A673 (cell line): ENCODE data around the gene RNU1-4.
"Not testable (repeated sequence)": the region's sequence is repeated elsewhere in the genome, so short reads cannot be mapped to it uniquely, and the experiment has no call there.

Experiments
- EZH2 ChIP-seq: fragments of 200-600 bp; sonication (generic); IDR thresholded peaks from 2 replicates; pipeline ENCODE4 v1.6.1; 2017; ENCODE audit warnings: borderline replicate concordance, low read depth, mild to moderate bottlenecking, mixed read lengths, antibody characterized with exemption, low read length; ENCODE audit not compliant: poor library complexity, severe bottlenecking
- TF ChIP-seq, protein P1 (sequence below): fragments of 300-800, 200-600 bp; sonication (generic); conservative IDR thresholded peaks from 2 replicates; pipeline ENCODE4 v1.5.1; 2017; ENCODE audit warnings: low read depth, mild to moderate bottlenecking, antibody characterized with exemption, low read length, moderate library complexity, mixed read lengths

DNA sequence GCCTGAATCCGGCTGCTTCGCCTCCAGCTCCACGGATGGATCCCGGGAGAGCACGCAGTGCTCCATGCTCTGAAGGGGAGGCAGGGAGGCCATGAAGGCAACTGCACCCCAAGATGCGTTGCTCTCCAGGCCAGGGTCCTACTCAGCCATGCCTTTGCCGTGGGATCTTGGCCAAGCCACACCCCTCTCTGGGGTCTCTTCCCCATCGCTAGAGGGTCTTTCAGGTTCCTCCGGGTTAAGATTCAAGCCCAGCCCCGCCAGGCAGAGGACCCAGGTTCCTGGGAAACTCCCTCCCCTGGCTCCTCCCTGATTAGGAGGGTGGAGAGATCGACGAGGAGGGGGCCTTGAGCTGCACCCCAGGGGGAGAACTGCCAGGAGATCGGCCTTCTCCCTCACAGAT lies 36.2 kb upstream of the RNU1-4 start:
- TF ChIP-seq, protein P1, sequence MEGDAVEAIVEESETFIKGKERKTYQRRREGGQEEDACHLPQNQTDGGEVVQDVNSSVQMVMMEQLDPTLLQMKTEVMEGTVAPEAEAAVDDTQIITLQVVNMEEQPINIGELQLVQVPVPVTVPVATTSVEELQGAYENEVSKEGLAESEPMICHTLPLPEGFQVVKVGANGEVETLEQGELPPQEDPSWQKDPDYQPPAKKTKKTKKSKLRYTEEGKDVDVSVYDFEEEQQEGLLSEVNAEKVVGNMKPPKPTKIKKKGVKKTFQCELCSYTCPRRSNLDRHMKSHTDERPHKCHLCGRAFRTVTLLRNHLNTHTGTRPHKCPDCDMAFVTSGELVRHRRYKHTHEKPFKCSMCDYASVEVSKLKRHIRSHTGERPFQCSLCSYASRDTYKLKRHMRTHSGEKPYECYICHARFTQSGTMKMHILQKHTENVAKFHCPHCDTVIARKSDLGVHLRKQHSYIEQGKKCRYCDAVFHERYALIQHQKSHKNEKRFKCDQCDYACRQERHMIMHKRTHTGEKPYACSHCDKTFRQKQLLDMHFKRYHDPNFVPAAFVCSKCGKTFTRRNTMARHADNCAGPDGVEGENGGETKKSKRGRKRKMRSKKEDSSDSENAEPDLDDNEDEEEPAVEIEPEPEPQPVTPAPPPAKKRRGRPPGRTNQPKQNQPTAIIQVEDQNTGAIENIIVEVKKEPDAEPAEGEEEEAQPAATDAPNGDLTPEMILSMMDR: not testable (repeated sequence)
- not testable (repeated sequence) for TF ChIP-seq EZH2
